ENCODE results near the gene MLIP.
"Not testable (repeated sequence)": the region's sequence is repeated elsewhere in the genome, so short reads cannot be mapped to it uniquely, and the experiment has no call there.

MLIP gene

GRCh38 chr6:54236984-54237383 is 125.7 kb downstream of the MLIP start:
- no peak for DNase-seq

GRCh38 chr6:54238396-54238795 is 127.2 kb downstream of the MLIP start:
- DNase-seq = no peak

- no peak for DNase-seq
Measured at GRCh38 chr6:54243699-54244098, 132.5 kb downstream of the MLIP start.

GRCh38 chr6:54244430-54244829 is 133.2 kb downstream of the MLIP start:
- DNase-seq = no peak

- DNase-seq = no peak
Measured at GRCh38 chr6:54245265-54245664, 134.0 kb downstream of the MLIP start.

- no peak for DNase-seq
Measured at GRCh38 chr6:54248319-54248718, 137.1 kb downstream of the MLIP start.

GRCh38 chr6:54248994-54249393 is 137.8 kb downstream of the MLIP start:
- DNase-seq = no peak

- DNase-seq = not testable (repeated sequence)
Measured at GRCh38 chr6:54249812-54250211, 138.6 kb downstream of the MLIP start.

GRCh38 chr6:54252496-54252895 is 141.3 kb downstream of the MLIP start:
- DNase-seq = no peak

GRCh38 chr6:54252916-54253315 is 141.7 kb downstream of the MLIP start:
- DNase-seq = no peak

GRCh38 chr6:54254886-54255285 is 143.6 kb downstream of the MLIP start:
- DNase-seq = no peak

- no peak for DNase-seq
Measured at GRCh38 chr6:54255886-54256285, 144.6 kb downstream of the MLIP start.

- DNase-seq = no peak
Measured at GRCh38 chr6:54260025-54260424, 148.8 kb downstream of the MLIP start.

- DNase-seq = no peak
Measured at GRCh38 chr6:54262499-54262898, 151.3 kb downstream of the MLIP start.

GRCh38 chr6:54262971-54263370 is 151.7 kb downstream of the MLIP start:
- no peak for DNase-seq

GRCh38 chr6:54264581-54265272 is 153.5 kb downstream of the MLIP start:
- DNase-seq = no peak

GRCh38 chr6:54266400-54266923 is 155.2 kb downstream of the MLIP start:
- no peak for DNase-seq

- DNase-seq = peak; percentile 2
Measured at GRCh38 chr6:54267798-54268197, 156.6 kb downstream of the MLIP start.

GRCh38 chr6:54273214-54273820 is 162.1 kb downstream of the MLIP start:
- DNase-seq = no peak

- no peak for DNase-seq
Measured at GRCh38 chr6:54274383-54274782, 163.1 kb downstream of the MLIP start.

GRCh38 chr6:54282186-54282585 is 170.9 kb downstream of the MLIP start:
- DNase-seq = no peak

- no peak for DNase-seq
Measured at GRCh38 chr6:54284161-54284860, 173.1 kb downstream of the MLIP start.

- DNase-seq = no peak
Measured at GRCh38 chr6:54285595-54285994, 174.4 kb downstream of the MLIP start.

GRCh38 chr6:54286141-54286540 is 174.9 kb downstream of the MLIP start:
- no peak for DNase-seq

All from stimulated activated CD4-positive, alpha-beta T cell treated with anti-CD3 and anti-CD28 coated beads, Interleukin-15, amount 100 ng/mL, for 24 hours (primary cell).